ENCODE measurements around the gene TMC6.

DNA sequence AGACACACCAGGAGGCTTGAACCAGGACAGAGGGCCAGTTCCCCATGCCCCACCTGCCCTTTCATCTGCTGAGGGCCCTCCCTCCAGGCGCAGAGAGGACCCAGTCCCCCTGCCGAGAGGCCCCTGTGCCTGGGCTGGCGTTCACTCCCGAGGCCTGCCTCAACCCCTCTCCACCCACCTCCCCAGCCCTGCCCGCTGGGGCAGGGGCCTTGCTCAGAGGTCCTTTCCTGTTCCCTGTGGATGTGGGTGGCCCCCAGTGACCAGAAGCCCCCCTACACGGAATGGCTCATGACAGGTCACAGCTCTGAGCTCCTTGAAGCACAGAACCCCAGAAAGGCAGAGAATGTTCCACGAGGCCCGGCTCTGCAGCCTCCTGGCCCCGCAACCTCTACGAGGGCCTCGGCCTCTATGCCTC, 6.7 kb downstream of the TMC6 start:
- no peak for TF ChIP-seq ATF6 (CRISPR knock-in tag; conservative IDR thresholded peaks at IDR 0.05)
- no peak for TF ChIP-seq ZNF777 (CRISPR knock-in tag; IDR thresholded peaks at IDR 0.05)
- TF ChIP-seq, protein P1, sequence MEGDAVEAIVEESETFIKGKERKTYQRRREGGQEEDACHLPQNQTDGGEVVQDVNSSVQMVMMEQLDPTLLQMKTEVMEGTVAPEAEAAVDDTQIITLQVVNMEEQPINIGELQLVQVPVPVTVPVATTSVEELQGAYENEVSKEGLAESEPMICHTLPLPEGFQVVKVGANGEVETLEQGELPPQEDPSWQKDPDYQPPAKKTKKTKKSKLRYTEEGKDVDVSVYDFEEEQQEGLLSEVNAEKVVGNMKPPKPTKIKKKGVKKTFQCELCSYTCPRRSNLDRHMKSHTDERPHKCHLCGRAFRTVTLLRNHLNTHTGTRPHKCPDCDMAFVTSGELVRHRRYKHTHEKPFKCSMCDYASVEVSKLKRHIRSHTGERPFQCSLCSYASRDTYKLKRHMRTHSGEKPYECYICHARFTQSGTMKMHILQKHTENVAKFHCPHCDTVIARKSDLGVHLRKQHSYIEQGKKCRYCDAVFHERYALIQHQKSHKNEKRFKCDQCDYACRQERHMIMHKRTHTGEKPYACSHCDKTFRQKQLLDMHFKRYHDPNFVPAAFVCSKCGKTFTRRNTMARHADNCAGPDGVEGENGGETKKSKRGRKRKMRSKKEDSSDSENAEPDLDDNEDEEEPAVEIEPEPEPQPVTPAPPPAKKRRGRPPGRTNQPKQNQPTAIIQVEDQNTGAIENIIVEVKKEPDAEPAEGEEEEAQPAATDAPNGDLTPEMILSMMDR (CRISPR knock-in tag; IDR thresholded peaks at IDR 0.05): no peak
- no peak for TF ChIP-seq ZNF784 (CRISPR knock-in tag; IDR thresholded peaks at IDR 0.05; ENCODE audit: borderline replicate concordance)
- no peak for TF ChIP-seq SUZ12 (IDR thresholded peaks at IDR 0.05; ENCODE audit: low read depth, low read length)
- TF ChIP-seq GTF2F1 (IDR thresholded peaks at IDR 0.05; ENCODE audit: low read length): no peak
- TF ChIP-seq NFRKB (IDR thresholded peaks at IDR 0.05): no peak
- no peak for TF ChIP-seq POLR2AphosphoS5 (IDR thresholded peaks at IDR 0.05; ENCODE audit: low read depth, low read length)
- no peak for TF ChIP-seq TBL1XR1 (IDR thresholded peaks at IDR 0.05; ENCODE audit: borderline replicate concordance, low read length, partially characterized antibody)
- TF ChIP-seq SYNCRIP (IDR thresholded peaks at IDR 0.05; ENCODE audit: insufficient read depth, low read depth, low read length): no peak
- TF ChIP-seq ZNF354B (CRISPR knock-in tag; IDR thresholded peaks at IDR 0.05): no peak

Measured in HepG2 (cell line).